ENCODE data around the gene SF1. TPM values are rescaled to one million over a fixed set of nuclear protein-coding genes. Genes with fewer than 3 reads are reported as not detected.

Gene SF1
- total RNA-seq, 1 donor = 114 TPM

- no peak overlapping the region for H3K4me2 ChIP-seq (ENCODE audit: insufficient read depth, low read length)
- DNase-seq (ENCODE audit: insufficient read length, low spot score, missing footprints) = peak; percentile 72
- no peak overlapping the region for H3K4me3 ChIP-seq (ENCODE audit: insufficient read depth, low read length)
- TF ChIP-seq CTCF (IDR thresholded peaks at IDR 0.05; ENCODE audit: extremely low read depth, low read depth, low read length) = no peak
- H3K9me3 ChIP-seq (ENCODE audit: low read depth, low read length) = no peaks in the 10 kb centered on the region
- no peak overlapping the region for H2AFZ ChIP-seq (ENCODE audit: low read length)
- no peaks in the 10 kb centered on the region for H3K27me3 ChIP-seq (ENCODE audit: insufficient read depth, low read length)
- no peaks in the 10 kb centered on the region for H3K36me3 ChIP-seq (ENCODE audit: insufficient read depth, low read length)
- H3K4me1 ChIP-seq (ENCODE audit: insufficient read depth, low read length) = no peaks in the 10 kb centered on the region
- no peaks in the 10 kb centered on the region for H4K20me1 ChIP-seq (ENCODE audit: insufficient read depth, low read length)
- H3K27ac ChIP-seq (ENCODE audit: low read depth, low read length) = no peak overlapping the region
- H3K79me2 ChIP-seq (ENCODE audit: insufficient read depth, low read length) = no peaks in the 10 kb centered on the region
Observed at GRCh38 chr11:64752175-64752970, 26.0 kb downstream of the SF1 start.

DNA sequence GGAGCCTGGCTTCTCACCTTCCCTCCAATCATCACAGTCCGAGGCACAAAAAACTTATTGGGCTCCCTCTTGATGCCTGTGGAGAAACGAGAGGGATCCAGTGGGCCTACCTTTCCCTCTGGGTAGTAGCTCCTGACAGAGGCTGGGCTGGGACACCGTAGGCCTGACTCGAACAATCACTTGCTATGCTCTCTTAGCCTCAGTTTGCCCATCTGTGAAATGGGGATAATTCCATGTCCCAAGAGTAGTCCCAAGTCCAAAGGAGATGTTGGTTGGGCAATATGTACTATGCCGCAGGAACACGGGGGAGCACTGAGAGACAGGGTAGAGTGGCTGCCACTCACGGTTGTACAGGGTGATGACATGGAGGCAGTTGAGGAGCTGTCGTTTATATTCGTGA is 26.8 kb downstream of the SF1 start:
- H3K79me2 ChIP-seq (ENCODE audit: insufficient read depth, low read length) = no peaks in the 10 kb centered on the region
- no peak for TF ChIP-seq CTCF (IDR thresholded peaks at IDR 0.05; ENCODE audit: extremely low read depth, low read depth, low read length)
- no peaks in the 10 kb centered on the region for H3K36me3 ChIP-seq (ENCODE audit: insufficient read depth, low read length)
- no peak overlapping the region for H3K4me2 ChIP-seq (ENCODE audit: insufficient read depth, low read length)
- H3K9me3 ChIP-seq (ENCODE audit: low read depth, low read length) = no peaks in the 10 kb centered on the region
- peaks cover under 1% of the 10 kb centered on the region for H3K27me3 ChIP-seq (ENCODE audit: insufficient read depth, low read length)
- DNase-seq (ENCODE audit: insufficient read length, low spot score, missing footprints) = peak; percentile 63
- no peak overlapping the region for H3K4me3 ChIP-seq (ENCODE audit: insufficient read depth, low read length)
- no peaks in the 10 kb centered on the region for H3K4me1 ChIP-seq (ENCODE audit: insufficient read depth, low read length)
- H4K20me1 ChIP-seq (ENCODE audit: insufficient read depth, low read length) = no peaks in the 10 kb centered on the region
- no peak overlapping the region for H2AFZ ChIP-seq (ENCODE audit: low read length)
- no peak overlapping the region for H3K27ac ChIP-seq (ENCODE audit: low read depth, low read length)

GRCh38 chr11:64751136-64751535 is 27.2 kb downstream of the SF1 start:
- no peaks in the 10 kb centered on the region for H4K20me1 ChIP-seq (ENCODE audit: insufficient read depth, low read length)
- no peak overlapping the region for H3K4me2 ChIP-seq (ENCODE audit: insufficient read depth, low read length)
- peaks cover 4% of the 10 kb centered on the region for H3K27me3 ChIP-seq (ENCODE audit: insufficient read depth, low read length)
- TF ChIP-seq CTCF (IDR thresholded peaks at IDR 0.05; ENCODE audit: extremely low read depth, low read depth, low read length) = no peak
- H3K79me2 ChIP-seq (ENCODE audit: insufficient read depth, low read length) = no peaks in the 10 kb centered on the region
- H3K36me3 ChIP-seq (ENCODE audit: insufficient read depth, low read length) = no peaks in the 10 kb centered on the region
- no peak overlapping the region for H3K4me3 ChIP-seq (ENCODE audit: insufficient read depth, low read length)
- no peaks in the 10 kb centered on the region for H3K9me3 ChIP-seq (ENCODE audit: low read depth, low read length)
- H2AFZ ChIP-seq (ENCODE audit: low read length) = no peak overlapping the region
- no peaks in the 10 kb centered on the region for H3K4me1 ChIP-seq (ENCODE audit: insufficient read depth, low read length)
- H3K27ac ChIP-seq (ENCODE audit: low read depth, low read length) = no peak overlapping the region
- DNase-seq (ENCODE audit: insufficient read length, low spot score, missing footprints) = peak; percentile 69

DNA sequence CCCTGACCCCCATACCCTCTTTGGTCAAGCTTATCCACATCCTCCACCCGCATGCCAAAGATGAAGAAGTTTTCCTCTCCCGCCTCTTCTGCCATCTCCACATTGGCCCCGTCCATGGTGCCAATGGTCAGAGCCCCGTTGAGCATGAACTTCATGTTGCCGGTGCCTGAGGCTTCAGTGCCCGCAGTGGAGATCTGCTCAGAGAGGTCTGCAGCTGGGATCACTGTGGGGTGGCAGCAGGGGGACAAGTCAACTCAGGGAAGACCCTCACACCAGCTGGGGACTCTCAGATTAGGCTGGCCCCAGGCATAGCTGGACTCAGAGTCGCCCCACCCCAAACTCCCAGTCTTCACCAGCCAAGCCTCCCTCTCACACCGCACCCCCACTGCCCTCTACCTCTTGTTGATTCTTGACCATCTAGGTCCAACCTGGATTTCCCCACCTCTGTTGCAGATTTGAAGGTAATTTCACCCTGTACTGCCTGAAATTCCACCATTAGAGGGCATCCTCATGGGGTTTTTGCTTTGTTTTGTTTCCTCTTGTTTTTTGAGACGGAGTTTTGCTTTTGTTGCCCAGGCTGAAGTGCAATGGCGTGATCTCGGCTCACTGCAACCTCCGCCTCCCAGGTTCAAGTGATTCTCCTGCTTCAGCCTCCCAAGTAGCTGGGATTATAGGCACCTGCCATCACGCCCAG is 27.8 kb downstream of the SF1 start:
- TF ChIP-seq CTCF (IDR thresholded peaks at IDR 0.05; ENCODE audit: extremely low read depth, low read depth, low read length) = no peak
- no peaks in the 10 kb centered on the region for H3K36me3 ChIP-seq (ENCODE audit: insufficient read depth, low read length)
- H3K9me3 ChIP-seq (ENCODE audit: low read depth, low read length) = no peaks in the 10 kb centered on the region
- H2AFZ ChIP-seq (ENCODE audit: low read length) = no peak overlapping the region
- H3K27ac ChIP-seq (ENCODE audit: low read depth, low read length) = no peak overlapping the region
- H3K4me1 ChIP-seq (ENCODE audit: insufficient read depth, low read length) = no peaks in the 10 kb centered on the region
- H3K4me3 ChIP-seq (ENCODE audit: insufficient read depth, low read length) = no peak overlapping the region
- no peaks in the 10 kb centered on the region for H3K79me2 ChIP-seq (ENCODE audit: insufficient read depth, low read length)
- H3K4me2 ChIP-seq (ENCODE audit: insufficient read depth, low read length) = no peak overlapping the region
- no peaks in the 10 kb centered on the region for H4K20me1 ChIP-seq (ENCODE audit: insufficient read depth, low read length)
- peaks cover 8% of the 10 kb centered on the region for H3K27me3 ChIP-seq (ENCODE audit: insufficient read depth, low read length)
- DNase-seq (ENCODE audit: insufficient read length, low spot score, missing footprints) = peak; percentile 41

All from osteoblast (primary cell).